Astrocyte of the spinal cord (primary cell): ENCODE measurements around the gene DNAJB1.

ENCODE experiments used
- DNase-seq: peaks from one replicate; pipeline ENCODE4 v3.0.0; 2011; ENCODE audit warnings: low read depth, low spot score
- H3K4me3 ChIP-seq: 2 replicates; pipeline ENCODE4 v1.5.1; 2011; ENCODE audit warnings: low read depth, mild to moderate bottlenecking, low read length, moderate library complexity
- in situ Hi-C: cut with HindIII; loops from 2 replicates; pipeline ENCODE4 v1.10.0; 2017; ENCODE audit warnings: low sequenced_read_pairs
- TF ChIP-seq, protein P1 (sequence below): IDR thresholded peaks from 2 replicates; pipeline ENCODE4 v1.5.1; 2012; ENCODE audit warnings: low read depth, mild to moderate bottlenecking, low read length, inconsistent platforms

The DNAJB1 gene

DNA sequence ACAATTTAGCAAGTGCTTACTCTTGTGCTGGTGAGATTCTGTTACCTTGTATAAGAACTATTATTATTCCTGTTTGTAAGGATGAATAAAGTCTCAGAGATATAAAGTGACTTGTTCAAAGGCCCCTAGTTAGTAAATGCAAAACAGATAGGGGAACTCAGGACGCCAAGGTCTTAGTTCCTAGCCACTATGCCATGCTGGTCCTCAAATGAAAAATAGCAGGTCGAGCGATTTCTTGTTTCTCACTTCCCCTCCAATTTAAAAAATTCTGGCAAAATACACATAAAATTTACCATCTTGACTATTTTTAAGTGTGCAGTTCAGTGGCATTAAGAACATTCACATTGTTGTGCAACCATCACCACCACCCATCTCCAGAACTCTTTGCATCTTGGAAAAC is 12.3 kb upstream of the DNAJB1 start:
- DNase-seq: no peak
- H3K4me3 ChIP-seq: peak overlapping the region; percentile 97
- TF ChIP-seq, protein P1, sequence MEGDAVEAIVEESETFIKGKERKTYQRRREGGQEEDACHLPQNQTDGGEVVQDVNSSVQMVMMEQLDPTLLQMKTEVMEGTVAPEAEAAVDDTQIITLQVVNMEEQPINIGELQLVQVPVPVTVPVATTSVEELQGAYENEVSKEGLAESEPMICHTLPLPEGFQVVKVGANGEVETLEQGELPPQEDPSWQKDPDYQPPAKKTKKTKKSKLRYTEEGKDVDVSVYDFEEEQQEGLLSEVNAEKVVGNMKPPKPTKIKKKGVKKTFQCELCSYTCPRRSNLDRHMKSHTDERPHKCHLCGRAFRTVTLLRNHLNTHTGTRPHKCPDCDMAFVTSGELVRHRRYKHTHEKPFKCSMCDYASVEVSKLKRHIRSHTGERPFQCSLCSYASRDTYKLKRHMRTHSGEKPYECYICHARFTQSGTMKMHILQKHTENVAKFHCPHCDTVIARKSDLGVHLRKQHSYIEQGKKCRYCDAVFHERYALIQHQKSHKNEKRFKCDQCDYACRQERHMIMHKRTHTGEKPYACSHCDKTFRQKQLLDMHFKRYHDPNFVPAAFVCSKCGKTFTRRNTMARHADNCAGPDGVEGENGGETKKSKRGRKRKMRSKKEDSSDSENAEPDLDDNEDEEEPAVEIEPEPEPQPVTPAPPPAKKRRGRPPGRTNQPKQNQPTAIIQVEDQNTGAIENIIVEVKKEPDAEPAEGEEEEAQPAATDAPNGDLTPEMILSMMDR: no peak
- in situ Hi-C loops: no loop called here

DNA sequence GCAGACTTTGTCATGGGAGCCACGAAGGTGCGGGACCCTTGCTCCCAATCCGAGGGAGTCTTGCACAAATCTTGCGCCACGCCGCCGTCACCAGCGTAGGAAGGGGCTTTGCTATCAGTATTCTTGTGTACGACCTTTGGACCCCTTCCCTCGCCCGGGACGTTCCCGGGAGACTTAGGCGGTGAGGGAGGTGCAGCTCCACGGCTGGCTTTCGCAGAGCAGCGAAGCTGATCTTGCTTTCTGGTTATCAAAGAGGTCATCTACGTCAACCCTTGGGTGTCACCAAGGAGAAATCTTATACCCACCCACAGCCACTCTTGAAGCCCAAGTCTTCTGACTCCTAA is 11.8 kb upstream of the DNAJB1 start:
- TF ChIP-seq, protein P1: no peak

DNA sequence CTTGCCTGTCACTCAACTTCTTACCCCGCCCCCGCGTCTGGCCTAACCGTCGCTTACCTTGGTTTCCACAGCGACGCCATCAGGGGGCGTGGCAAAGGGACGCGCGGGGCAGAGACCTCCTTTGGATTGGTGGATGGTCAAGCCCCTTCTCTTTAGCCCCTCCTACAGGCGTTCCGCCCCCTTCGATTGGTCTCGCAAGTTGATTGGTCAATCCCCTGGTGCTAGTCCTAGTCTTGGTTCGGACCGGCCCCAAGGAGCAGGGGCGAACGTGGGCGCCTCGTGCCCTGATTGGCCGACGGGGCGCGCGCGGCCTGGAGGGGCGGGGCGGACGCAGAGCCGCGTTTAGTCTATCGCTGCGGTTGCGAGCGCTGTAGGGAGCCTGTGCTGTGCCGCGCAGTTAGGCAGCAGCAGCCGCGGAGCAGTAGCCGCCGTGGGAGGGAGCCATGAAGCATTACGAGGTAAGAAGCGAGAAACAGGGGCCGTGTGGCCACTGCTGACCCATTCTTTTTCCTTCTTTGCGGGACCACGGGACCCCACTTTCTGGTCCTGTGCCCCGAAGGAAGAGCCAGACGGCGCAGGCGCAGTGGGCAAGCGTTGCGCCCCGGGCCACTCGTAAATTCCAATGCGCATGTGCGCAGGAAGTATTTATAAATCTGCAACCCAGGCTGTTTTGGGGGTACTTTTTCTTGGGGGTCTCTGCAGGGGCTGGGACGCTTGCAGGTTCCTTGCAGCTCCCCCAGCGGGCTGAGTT is 11.2 kb upstream of the DNAJB1 start, which contains the start of gene TECR:
TSS of gene TECR (plus strand) at position 341 of the 751 bp plus-strand sequence. CDS start at position 444, 103 bp downstream.
- TF ChIP-seq, protein P1: no peak
- in situ Hi-C loops: no loop called here

More for the DNA sequence above, 11.8 kb upstream of the DNAJB1 start:
- in situ Hi-C loops: no loop called here
- no peak for DNase-seq
- peak overlapping the region; percentile 97 for H3K4me3 ChIP-seq

DNA sequence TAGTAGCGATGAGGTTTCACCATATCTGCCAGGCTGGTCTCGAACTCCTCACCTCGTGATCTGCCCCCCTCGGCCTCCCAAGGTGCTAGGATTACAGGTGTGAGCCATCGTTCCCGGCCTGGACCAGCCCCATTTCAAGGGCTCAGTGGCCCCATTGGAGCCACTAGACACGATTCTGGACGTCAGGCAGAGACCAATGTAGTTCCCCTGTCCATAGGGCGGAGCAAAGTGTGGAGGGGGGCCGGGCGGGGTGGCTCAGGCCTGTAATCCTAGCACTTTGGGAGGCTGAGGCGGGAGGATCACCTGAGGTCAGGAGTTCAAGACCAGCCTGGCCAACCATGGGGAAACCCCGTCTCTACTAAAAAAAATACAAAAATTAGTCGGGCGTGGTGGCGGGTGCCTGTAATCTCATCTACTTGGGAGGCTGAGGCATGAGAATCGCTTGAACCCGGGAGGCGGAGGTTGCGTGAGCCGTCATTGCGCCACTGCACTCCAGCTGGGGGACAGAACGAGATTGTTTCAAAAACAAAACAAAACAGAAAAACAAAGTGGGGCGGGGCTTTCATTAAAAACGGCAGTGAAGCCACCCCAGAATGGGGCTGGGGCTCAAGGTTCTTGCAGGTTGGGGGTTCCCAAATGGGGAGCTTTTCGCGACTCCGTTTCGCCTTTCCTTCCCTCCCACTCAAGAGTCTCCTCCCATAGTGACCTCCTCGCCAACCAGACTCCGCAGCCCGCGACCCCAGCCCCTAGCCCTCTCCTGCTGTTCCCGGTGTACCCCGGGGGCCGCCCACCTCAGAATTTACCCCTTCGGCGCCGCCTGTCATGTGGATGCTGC is 10.4 kb upstream of the DNAJB1 start:
- in situ Hi-C loops: no loop called here
- TF ChIP-seq, protein P1: no peak
- DNase-seq: no peak
- peak overlapping the region; percentile 63 for H3K4me3 ChIP-seq

More for the DNA sequence above, 11.2 kb upstream of the DNAJB1 start, which contains the start of gene TECR:
- peak; percentile 100 for DNase-seq
- H3K4me3 ChIP-seq: peak within 1 kb of the TSS; percentile 97

DNA sequence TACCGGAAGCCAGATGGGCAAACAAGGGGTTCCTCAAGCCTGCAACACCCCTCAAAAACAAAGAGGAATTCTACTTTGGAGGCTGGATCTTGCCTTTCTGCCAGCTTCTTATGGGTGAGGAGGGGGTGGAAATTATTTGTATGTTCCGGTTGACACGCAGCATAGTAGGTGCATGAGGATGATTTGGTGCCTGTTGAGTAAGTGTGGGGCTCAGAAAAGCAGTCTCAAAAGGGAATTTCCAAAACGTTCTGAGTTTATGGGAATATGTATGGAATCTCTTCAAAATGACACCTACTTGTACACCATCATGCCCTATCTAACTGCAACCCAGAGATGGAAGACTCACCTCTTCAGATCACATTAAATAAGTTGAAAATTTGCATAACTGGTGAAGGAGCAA is 8.2 kb upstream of the DNAJB1 start:
- in situ Hi-C loops: no loop called here
- no peak overlapping the region for H3K4me3 ChIP-seq
- no peak for DNase-seq
- TF ChIP-seq, protein P1: no peak

DNA sequence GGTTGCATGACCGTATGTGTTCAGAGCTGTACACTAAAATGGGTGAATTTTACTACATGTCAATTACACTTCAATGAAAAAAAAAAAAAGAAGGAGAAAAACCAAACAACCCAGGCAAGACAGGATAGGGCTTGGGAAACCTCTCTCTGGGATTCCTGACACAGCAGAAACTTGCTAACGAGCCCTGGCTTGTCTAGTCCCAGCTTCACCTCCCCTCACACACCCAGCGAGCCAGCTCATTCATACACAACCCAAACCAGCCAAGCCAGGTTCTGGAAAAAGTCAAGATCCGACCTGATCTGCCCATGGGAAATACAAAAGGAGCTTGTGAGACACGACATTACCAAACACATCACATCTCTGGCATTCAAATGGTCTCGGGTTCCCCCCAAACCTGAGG is 7.5 kb upstream of the DNAJB1 start:
- TF ChIP-seq, protein P1: no peak
- in situ Hi-C loops: no loop called here
- no peak for DNase-seq
- no peak overlapping the region for H3K4me3 ChIP-seq
